K562 (cell line): ENCODE data around the gene GPHA2. TPM values are rescaled to one million over a fixed set of nuclear protein-coding genes. Genes with fewer than 3 reads are reported as not detected.

Experiments used
- ARID2 ChIP-seq: fragments of 450-650 bp; IDR thresholded peaks from 2 replicates; pipeline ENCODE4 v1.6.1; 2017; ENCODE audit warnings: antibody characterized with exemption, mild to moderate bottlenecking
- ASH1L ChIP-seq: fragments of 450-650 bp; IDR thresholded peaks from 2 replicates; pipeline ENCODE4 v1.6.1; 2018; ENCODE audit warnings: borderline replicate concordance, mild to moderate bottlenecking, low read depth; ENCODE audit not compliant: partially characterized antibody
- COPS2 ChIP-seq: fragments of 450-650 bp; conservative IDR thresholded peaks from 2 replicates; pipeline ENCODE4 v1.6.1; 2016; ENCODE audit warnings: mild to moderate bottlenecking, moderate library complexity
- CXXC5 ChIP-seq: fragments of 250-450 bp; sonication (Bioruptor Pico); IDR thresholded peaks from 2 replicates; pipeline ENCODE4 v1.8.0; 2022; ENCODE audit warnings: inconsistent platforms, mild to moderate bottlenecking, moderate library complexity
- PCBP2 ChIP-seq: fragments of 200-400 bp; formaldehyde crosslinking; IDR thresholded peaks from 2 replicates; pipeline ENCODE4 v1.6.1; 2018; ENCODE audit warnings: low read length, low read depth, mild to moderate bottlenecking, moderate library complexity; ENCODE audit not compliant: poor library complexity, severe bottlenecking
- TCF7L2 ChIP-seq: fragments of 150-350 bp; IDR thresholded peaks from 2 replicates; pipeline ENCODE4 v1.6.1; 2016; ENCODE audit warnings: low read depth, mild to moderate bottlenecking, low read length, moderate library complexity
- ZBTB7A ChIP-seq: IDR thresholded peaks from 2 replicates; pipeline ENCODE4 v1.6.1; 2011; ENCODE audit warnings: low read depth, mild to moderate bottlenecking, low read length, moderate library complexity, borderline replicate concordance; ENCODE audit not compliant: control insufficient read depth
- ZNF384 ChIP-seq: IDR thresholded peaks from 2 replicates; pipeline ENCODE4 v1.6.1; 2012; ENCODE audit warnings: low read depth, low read length, improper control_type of control experiment
- ZNF445 ChIP-seq: fragments of 250-450 bp; sonication (Bioruptor Pico); IDR thresholded peaks from 2 replicates; pipeline ENCODE4 v1.4.0; 2020; ENCODE audit warnings: low read depth, mild to moderate bottlenecking, moderate library complexity
- ZNF696 ChIP-seq: fragments of 250-450 bp; sonication (Bioruptor Pico); conservative IDR thresholded peaks from 2 replicates; pipeline ENCODE4 v1.4.0; 2020; ENCODE audit warnings: mild to moderate bottlenecking, moderate library complexity
- polyA plus RNA-seq, 8 experiments: library from polyadenylated mRNA; depleted of rRNA in 4 of 8; stranded (reverse) in 5 of 8; unstranded in 3 of 8; fragments of >200 nt; fragmentation: Nextera tagmentation in 2 of 8; fragmentation: Illumina TruSeq in 1 of 8; extraction: Ambion mirVana in 2 of 8; extraction: Trizol in 1 of 8; gene quantifications; 2 replicates each; pipeline versions ENCODE4 v1.2.1 to v1.2.3, GENCODE V29; 2011 to 2014; ENCODE audit warnings: inconsistent platforms in 1 of 8, missing spikeins in 1 of 8
- total RNA-seq, 7 experiments: library from RNA; depleted of rRNA in 6 of 7; stranded (reverse); fragments of >200 nt in 6 of 7; fragmentation: Illumina TruSeq in 2 of 7; extraction: Trizol in 2 of 7; gene quantifications; 2 replicates each; pipeline versions ENCODE4 v1.2.1 to v1.2.3, GENCODE V29; 2011 to 2021; ENCODE audit warnings: low replicate concordance in 1 of 7
- TF ChIP-seq, protein P1 (sequence below): fragments of 250-450 bp; sonication (Bioruptor Pico); IDR thresholded peaks from 2 replicates; pipeline ENCODE4 v1.4.0; 2020; ENCODE audit warnings: mild to moderate bottlenecking, moderate library complexity
- TF ChIP-seq, protein P2 (sequence below), 2 experiments: fragments of 450-650 bp; conservative IDR thresholded peaks; 2 replicates each; pipeline ENCODE4 v1.6.1; 2017; ENCODE audit warnings: mild to moderate bottlenecking in 2 of 2, moderate library complexity in 2 of 2
- TF ChIP-seq, protein P3 (sequence below): fragments of 250-450 bp; sonication (Bioruptor Pico); IDR thresholded peaks from 2 replicates; pipeline ENCODE4 v1.9.0; 2021; ENCODE audit warnings: mild to moderate bottlenecking, inconsistent platforms
- TF ChIP-seq, protein P4 (sequence below), 2 experiments: fragments of 450-650 bp in 1 of 2; sonication (generic) in 1 of 2; formaldehyde crosslinking in 1 of 2; IDR thresholded peaks in 1 of 2; conservative IDR thresholded peaks in 1 of 2; 2 replicates each; pipeline versions ENCODE4 v1.6.1 to v1.8.1; 2016 to 2023; ENCODE audit warnings: mild to moderate bottlenecking in 2 of 2, moderate library complexity in 2 of 2, inconsistent platforms in 1 of 2, missing genetic modification reagents in 1 of 2
- TF ChIP-seq, protein P5 (sequence below): sonication (generic); formaldehyde crosslinking; IDR thresholded peaks from 2 replicates; pipeline ENCODE4 v1.8.0; 2022; ENCODE audit warnings: missing genetic modification reagents, mild to moderate bottlenecking, borderline replicate concordance

GPHA2 gene
- total and polyA plus RNA-seq, 9 of the 15 experiments (the other 6 are each of a cell fraction or from before 2014, with no cell fraction given), result 0.17 to 0.22 TPM; not detected in 7

DNA sequence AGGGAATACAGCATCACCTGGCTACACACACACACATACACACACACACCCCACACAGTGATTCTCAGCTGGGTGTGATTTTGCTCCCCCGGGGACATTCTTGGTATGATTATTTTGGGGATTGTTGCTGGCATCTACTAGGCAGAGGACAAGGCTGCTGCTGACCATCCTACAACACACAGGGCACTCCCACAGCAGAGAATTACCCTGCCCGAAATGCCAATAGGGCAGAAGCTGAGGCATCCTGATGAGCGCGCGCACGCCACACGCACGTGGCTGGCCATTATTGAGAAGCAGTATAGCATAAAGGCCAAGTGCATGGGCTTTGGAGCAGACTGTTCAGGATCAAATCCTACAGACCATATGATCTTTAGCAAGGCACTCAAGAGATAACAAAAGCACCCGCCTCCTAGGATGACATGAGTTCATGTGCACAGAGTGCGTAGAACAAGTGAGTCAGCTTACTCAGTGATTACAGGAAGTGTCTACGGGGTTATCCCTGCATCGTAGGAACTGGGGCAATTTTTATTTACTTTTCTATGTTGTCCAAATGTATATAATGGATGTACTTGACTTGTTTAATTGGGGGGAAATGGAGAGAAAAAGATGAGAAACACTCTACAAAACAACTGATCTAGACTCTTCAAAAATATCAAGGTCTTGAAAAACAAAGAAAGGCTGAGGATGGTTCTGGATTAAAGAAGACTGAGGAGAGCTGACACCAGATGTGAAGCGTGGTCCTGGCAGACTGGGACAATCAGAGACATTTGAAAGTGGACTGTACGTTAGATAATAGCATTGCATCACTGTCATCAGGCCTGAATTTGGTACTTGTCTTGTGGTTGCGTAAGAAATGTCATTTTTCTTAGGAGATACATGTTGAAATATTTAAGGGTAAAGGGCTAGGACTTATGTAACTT lies 50.1 kb downstream of the GPHA2 start (continued):
- TF ChIP-seq, protein P1, sequence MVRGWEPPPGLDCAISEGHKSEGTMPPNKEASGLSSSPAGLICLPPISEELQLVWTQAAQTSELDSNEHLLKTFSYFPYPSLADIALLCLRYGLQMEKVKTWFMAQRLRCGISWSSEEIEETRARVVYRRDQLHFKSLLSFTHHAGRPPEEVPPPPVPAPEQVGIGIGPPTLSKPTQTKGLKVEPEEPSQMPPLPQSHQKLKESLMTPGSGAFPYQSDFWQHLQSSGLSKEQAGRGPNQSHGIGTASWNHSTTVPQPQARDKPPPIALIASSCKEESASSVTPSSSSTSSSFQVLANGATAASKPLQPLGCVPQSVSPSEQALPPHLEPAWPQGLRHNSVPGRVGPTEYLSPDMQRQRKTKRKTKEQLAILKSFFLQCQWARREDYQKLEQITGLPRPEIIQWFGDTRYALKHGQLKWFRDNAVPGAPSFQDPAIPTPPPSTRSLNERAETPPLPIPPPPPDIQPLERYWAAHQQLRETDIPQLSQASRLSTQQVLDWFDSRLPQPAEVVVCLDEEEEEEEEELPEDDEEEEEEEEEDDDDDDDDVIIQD, result no peak
- TF ChIP-seq CXXC5 (peak; percentile 92), TCF7L2 (no peak), ZBTB7A (no peak), ASH1L (peak; percentile 53), ZNF384 (no peak), ARID2 (no peak), COPS2 (no peak), PCBP2 (no peak), ZNF445 (no peak), ZNF696 (CRISPR knock-in tag) (no peak)
- TF ChIP-seq, protein P2, sequence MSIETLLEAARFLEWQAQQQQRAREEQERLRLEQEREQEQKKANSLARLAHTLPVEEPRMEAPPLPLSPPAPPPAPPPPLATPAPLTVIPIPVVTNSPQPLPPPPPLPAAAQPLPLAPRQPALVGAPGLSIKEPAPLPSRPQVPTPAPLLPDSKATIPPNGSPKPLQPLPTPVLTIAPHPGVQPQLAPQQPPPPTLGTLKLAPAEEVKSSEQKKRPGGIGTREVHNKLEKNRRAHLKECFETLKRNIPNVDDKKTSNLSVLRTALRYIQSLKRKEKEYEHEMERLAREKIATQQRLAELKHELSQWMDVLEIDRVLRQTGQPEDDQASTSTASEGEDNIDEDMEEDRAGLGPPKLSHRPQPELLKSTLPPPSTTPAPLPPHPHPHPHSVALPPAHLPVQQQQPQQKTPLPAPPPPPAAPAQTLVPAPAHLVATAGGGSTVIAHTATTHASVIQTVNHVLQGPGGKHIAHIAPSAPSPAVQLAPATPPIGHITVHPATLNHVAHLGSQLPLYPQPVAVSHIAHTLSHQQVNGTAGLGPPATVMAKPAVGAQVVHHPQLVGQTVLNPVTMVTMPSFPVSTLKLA (conservative IDR thresholded peaks at IDR 0.05), result peak; percentile 91 to 95
- TF ChIP-seq, protein P3, sequence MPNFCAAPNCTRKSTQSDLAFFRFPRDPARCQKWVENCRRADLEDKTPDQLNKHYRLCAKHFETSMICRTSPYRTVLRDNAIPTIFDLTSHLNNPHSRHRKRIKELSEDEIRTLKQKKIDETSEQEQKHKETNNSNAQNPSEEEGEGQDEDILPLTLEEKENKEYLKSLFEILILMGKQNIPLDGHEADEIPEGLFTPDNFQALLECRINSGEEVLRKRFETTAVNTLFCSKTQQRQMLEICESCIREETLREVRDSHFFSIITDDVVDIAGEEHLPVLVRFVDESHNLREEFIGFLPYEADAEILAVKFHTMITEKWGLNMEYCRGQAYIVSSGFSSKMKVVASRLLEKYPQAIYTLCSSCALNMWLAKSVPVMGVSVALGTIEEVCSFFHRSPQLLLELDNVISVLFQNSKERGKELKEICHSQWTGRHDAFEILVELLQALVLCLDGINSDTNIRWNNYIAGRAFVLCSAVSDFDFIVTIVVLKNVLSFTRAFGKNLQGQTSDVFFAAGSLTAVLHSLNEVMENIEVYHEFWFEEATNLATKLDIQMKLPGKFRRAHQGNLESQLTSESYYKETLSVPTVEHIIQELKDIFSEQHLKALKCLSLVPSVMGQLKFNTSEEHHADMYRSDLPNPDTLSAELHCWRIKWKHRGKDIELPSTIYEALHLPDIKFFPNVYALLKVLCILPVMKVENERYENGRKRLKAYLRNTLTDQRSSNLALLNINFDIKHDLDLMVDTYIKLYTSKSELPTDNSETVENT (CRISPR knock-in tag), result no peak
- TF ChIP-seq, protein P4, sequence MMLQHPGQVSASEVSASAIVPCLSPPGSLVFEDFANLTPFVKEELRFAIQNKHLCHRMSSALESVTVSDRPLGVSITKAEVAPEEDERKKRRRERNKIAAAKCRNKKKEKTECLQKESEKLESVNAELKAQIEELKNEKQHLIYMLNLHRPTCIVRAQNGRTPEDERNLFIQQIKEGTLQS (IDR thresholded peaks at IDR 0.05), result peak; percentile 96
- TF ChIP-seq, protein P4 (CRISPR knock-in tag; conservative IDR thresholded peaks at IDR 0.05), result no peak; the same call in 1 of the 2 replicates
- TF ChIP-seq, protein P5, sequence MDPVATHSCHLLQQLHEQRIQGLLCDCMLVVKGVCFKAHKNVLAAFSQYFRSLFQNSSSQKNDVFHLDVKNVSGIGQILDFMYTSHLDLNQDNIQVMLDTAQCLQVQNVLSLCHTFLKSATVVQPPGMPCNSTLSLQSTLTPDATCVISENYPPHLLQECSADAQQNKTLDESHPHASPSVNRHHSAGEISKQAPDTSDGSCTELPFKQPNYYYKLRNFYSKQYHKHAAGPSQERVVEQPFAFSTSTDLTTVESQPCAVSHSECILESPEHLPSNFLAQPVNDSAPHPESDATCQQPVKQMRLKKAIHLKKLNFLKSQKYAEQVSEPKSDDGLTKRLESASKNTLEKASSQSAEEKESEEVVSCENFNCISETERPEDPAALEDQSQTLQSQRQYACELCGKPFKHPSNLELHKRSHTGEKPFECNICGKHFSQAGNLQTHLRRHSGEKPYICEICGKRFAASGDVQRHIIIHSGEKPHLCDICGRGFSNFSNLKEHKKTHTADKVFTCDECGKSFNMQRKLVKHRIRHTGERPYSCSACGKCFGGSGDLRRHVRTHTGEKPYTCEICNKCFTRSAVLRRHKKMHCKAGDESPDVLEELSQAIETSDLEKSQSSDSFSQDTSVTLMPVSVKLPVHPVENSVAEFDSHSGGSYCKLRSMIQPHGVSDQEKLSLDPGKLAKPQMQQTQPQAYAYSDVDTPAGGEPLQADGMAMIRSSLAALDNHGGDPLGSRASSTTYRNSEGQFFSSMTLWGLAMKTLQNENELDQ (CRISPR knock-in tag), result no peak
